Left lung (tissue), 10 donors: ENCODE measurements around the gene PTPRA. TPM values are rescaled to one million over a fixed set of nuclear protein-coding genes. Genes with fewer than 3 reads are reported as not detected.

Experiments used
- ATAC-seq: fragments of 200-7000 bp; cut with Tn5 transposase; one replicate; pipeline ENCODE4 v1.9.1; 2020; ENCODE audit warnings: moderate library complexity
- DNase-seq, 4 donors: peaks; one replicate each; pipeline ENCODE4 v3.0.0-alpha.2; 2013 to 2020
- H3K27ac ChIP-seq, 2 donors: fragments of 200-600 bp; sonication (generic) in 1 of 2; one replicate each; pipeline versions ENCODE4 v1.5.0 to v1.8.0; 2020 to 2021
- H3K27me3 ChIP-seq, 2 donors: fragments of 200-600 bp; sonication (generic) in 1 of 2; one replicate each; pipeline versions ENCODE4 v1.5.0 to v1.8.0; 2020 to 2021
- H3K36me3 ChIP-seq, 2 donors: fragments of 200-600 bp; sonication (generic) in 1 of 2; one replicate each; pipeline versions ENCODE4 v1.5.0 to v1.8.0; 2020 to 2021
- H3K4me1 ChIP-seq, 2 donors: fragments of 200-600 bp; one replicate each; pipeline ENCODE4 v1.8.0; 2021
- H3K4me3 ChIP-seq, 2 donors: fragments of 200-600 bp; sonication (generic) in 1 of 2; one replicate each; pipeline versions ENCODE4 v1.5.0 to v1.8.0; 2020 to 2021; ENCODE audit warnings: mild to moderate bottlenecking in 1 of 2
- H3K9me3 ChIP-seq, 2 donors: fragments of 200-600 bp; sonication (generic) in 1 of 2; one replicate each; pipeline versions ENCODE4 v1.5.0 to v1.8.0; 2020 to 2021
- CTCF ChIP-seq, 2 donors: fragments of 200-600 bp; sonication (generic) in 1 of 2; IDR thresholded peaks; one replicate each; pipeline versions ENCODE4 v1.5.0 to v1.8.0; 2021; ENCODE audit warnings: antibody characterized with exemption in 2 of 2
- intact Hi-C, 2 donors: fragments of 100-400 bp; cut with DNase I; formaldehyde crosslinking; loops; one replicate each; pipeline versions ENCODE4 v1.11.2 to v1.14.2; 2022
- polyA plus RNA-seq, 6 donors: library from polyadenylated mRNA; unstranded; fragments of 120-200 nt; gene quantifications; one replicate each; pipeline ENCODE4 v1.2.1, GENCODE V29; 2013; ENCODE audit not compliant: insufficient read length in 6 of 6
- total RNA-seq, 2 donors: library from RNA; stranded (reverse); fragmentation: NEBNext Ultra II Directional; extraction: Animal tissue kit (Norgen Biotek cat#: 25700); gene quantifications; one replicate each; pipeline ENCODE4 v1.2.1, GENCODE V29; 2021
- donor health status: DM: no; HTN: yes; CAD: no.
- donor health status: DM: no; HTN: no; CAD: no.

The PTPRA gene
- total and polyA plus RNA-seq, 8 donors = 51.0 to 88.1 (median 78.6) TPM

GRCh38 chr20:2875690-2876203 lies 2.5 kb downstream of the PTPRA start:
- Histone ChIP-seq H3K27ac (no peak overlapping the region), H3K36me3 (no peaks in the 10 kb centered on the region), H3K9me3 (no peaks in the 10 kb centered on the region), H3K27me3 (peaks cover 0 to 14% of the 10 kb centered on the region in 2 donors), H3K4me3 (no peak overlapping the region), H3K4me1 (peaks cover 5 to 47% of the 10 kb centered on the region in 2 donors)
- no peak for TF ChIP-seq CTCF (IDR thresholded peaks at IDR 0.05)
- intact Hi-C loops = loop anchor here in 1 of 2 donors (10.0 kb wide), 1 partner anchor 109 kb away; no protein-coding TSS in a partner anchor
- DNase-seq (no peak), ATAC-seq (no peak)

- TF ChIP-seq CTCF (IDR thresholded peaks at IDR 0.05) = no peak
- Histone ChIP-seq H3K9me3 (no peaks in the 10 kb centered on the region), H3K27me3 (no peaks in the 10 kb centered on the region), H3K4me3 (no peak overlapping the region), H3K36me3 (no peaks in the 10 kb centered on the region), H3K4me1 (peaks cover 0 to 33% of the 10 kb centered on the region in 2 donors), H3K27ac (no peak overlapping the region)
- DNase-seq = no peak
- ATAC-seq = no peak
- intact Hi-C loops = loop anchor here in 1 of 2 donors (10.0 kb wide), 1 partner anchor 106 kb away; no protein-coding TSS in a partner anchor
Measured at GRCh38 chr20:2878515-2878914, 5.2 kb downstream of the PTPRA start.

GRCh38 chr20:2879146-2879545 lies 5.9 kb downstream of the PTPRA start:
- intact Hi-C loops = loop anchor here in 1 of 2 donors (10.0 kb wide), 1 partner anchor 106 kb away; no protein-coding TSS in a partner anchor
- TF ChIP-seq CTCF (IDR thresholded peaks at IDR 0.05) = no peak
- Histone ChIP-seq H3K4me3 (no peak overlapping the region), H3K27me3 (no peaks in the 10 kb centered on the region), H3K9me3 (no peaks in the 10 kb centered on the region), H3K4me1 (peaks cover 0 to 32% of the 10 kb centered on the region in 2 donors), H3K27ac (no peak overlapping the region), H3K36me3 (no peaks in the 10 kb centered on the region)
- ATAC-seq (no peak), DNase-seq (peak in 1 of 4 donors; percentile 26)

- no peak for ATAC-seq
Measured at GRCh38 chr20:2880650-2881049, 7.4 kb downstream of the PTPRA start.

More at GRCh38 chr20:2880650-2881049, 7.4 kb downstream of the PTPRA start:
- H3K36me3 ChIP-seq = no peaks in the 10 kb centered on the region
- no peak overlapping the region for H3K27ac ChIP-seq
- H3K9me3 ChIP-seq = no peaks in the 10 kb centered on the region
- no peak overlapping the region for H3K4me3 ChIP-seq
- no peak for TF ChIP-seq CTCF (IDR thresholded peaks at IDR 0.05)
- intact Hi-C loops = no loop called here
- no peaks in the 10 kb centered on the region for H3K27me3 ChIP-seq
- H3K4me1 ChIP-seq = peaks cover 0 to 27% of the 10 kb centered on the region in 2 donors
- no peak for DNase-seq
